HG03045 (cell line): ENCODE results near the gene LMO7.

ENCODE experiments used
- ATAC-seq: cut with Tn5 transposase; IDR thresholded peaks from one replicate; pipeline ENCODE4 v1.9.1; 2021; ENCODE audit warnings: mild to moderate bottlenecking, moderate library complexity; ENCODE audit not compliant: unreplicated experiment

LMO7 gene

DNA sequence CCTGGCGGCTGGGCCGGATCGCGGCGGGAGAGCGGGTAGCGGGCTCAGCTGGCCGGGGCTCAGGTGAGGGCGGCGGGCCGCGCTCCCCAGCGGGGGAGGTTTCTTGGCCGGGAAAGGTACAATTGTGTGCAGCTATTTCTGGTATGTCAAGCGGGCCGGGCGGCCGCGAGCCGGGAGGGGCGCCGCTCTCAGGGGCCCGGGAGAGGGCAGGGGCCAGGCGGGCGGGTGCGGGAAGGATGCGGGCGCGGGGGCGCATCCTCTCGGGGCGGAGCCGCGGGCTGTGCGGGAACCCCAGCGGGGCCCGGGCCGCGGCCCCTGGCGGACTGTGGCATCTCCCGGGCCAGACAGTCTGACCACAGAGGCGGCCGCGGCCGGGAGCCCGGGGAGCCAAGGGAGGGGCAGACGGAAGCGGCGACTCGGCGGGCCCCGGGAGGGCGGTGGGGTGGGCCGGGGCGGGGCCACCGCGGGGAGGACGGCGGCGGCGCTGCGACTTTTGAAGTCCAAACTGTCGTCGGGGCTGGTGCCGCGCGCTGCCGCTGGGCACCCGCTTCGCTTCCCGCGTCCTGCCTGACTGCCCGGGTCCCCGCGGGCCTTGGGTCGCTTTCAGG is at the start of gene LMO7:
Gene LMO7, plus strand, starts transcription at position 503 of the 608 bp plus-strand sequence. CDS start 328 bp downstream, outside the sequence.
- peak; percentile 65 for ATAC-seq

GRCh38 chr13:75587679-75588078 is 48.5 kb upstream of the LMO7 start:
- ATAC-seq, result no peak

DNA sequence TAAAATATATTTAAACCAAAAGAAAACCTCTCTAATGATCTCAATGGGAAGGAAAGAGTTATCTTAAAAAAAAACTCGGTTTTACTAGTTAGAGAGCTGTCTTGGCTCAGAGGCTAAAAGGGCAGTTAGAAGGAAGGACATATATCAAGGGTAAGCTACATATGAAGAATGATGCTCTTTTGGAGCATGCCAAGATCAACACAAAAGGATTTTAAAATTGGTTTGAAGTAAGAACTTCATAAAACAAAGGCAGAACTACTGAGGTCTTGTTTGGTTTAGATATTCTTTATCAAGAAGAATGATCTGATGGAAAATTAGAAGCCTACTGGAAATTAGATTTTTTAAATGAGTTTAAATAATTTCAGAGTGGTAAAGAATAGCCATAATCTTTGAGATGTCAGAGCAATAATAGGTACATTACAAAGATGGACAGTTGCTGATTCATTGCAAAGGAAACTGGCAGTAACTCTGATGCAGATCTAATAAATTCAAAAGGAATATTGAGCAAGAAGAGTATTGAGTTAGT is 39.4 kb upstream of the LMO7 start:
- no peak for ATAC-seq

GRCh38 chr13:75600371-75600770 is 35.8 kb upstream of the LMO7 start:
- no peak for ATAC-seq

DNA sequence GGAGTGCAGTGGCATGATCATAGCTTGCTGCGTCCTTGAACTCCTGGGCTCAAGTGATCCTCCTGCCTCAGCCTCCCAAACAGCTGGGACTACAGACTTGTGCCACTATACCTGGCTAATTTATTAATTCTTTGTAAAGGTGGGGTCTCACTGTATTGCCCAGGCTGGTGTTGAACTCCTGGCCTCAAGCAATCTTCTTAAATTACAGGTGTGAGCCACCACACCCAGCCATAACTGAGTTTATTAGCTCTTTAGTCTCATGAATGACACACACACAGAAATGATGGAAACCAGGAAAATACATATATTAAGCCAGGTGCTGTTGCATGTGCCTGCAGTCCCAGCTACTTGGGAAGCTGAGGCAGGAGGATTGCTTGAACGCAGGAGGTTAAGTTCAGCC is 33.1 kb upstream of the LMO7 start:
- no peak for ATAC-seq

DNA sequence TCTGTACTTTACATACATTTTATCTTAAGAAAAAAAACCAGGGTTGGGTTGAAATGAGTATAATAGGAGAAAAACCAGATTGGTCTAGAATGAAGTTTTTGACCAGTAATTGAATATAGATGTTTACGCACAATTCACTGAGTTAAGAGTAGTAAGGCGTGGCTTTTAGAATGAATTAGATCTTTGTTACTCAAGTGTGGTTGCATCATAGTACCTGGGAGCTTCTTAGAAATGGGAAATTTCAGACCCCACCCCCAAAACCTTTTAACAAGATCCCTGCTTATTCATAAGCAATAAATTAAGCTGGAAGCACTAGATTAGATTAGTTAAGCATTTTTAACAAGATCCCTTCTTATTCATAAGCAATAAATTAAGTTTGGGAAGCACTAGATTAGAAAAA is 28.7 kb upstream of the LMO7 start:
- ATAC-seq, result no peak

DNA sequence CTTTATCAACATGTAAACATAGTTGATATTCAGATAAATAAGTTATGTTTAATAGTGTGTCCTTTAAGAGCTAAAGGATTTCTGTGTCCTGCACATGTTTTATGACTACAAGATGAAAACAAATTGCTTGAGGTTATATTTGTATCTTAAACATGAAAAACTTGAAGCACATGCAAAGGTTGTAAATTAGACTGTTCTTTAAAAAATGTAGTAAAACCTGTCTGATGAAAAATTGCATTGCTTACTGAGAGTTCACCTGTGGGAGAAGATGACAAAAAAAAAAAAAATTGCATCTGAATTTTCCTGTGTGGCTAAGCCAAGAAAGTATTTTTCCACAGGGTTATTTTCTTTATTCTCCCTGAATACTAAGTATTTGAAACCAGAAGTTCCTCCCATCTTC is 25.7 kb upstream of the LMO7 start:
- no peak for ATAC-seq

DNA sequence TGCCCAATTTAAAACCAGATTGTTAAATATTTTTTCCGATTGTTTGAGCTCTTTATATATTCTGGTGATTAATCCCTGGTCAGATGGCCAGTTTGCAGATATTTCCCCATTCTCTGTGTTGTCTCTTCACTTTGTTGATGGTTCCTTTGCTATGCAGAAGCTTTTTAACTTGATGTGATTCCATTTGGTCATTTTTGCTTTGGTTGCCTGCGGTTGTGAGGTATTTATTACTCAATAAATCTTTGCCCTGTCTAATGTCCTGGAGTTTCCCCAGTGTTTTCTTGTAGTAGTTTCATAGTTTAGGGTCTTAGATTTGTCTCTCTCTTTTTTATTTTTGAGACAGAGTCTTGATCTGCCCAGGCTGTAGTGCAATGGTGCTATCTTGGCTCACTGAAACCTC is 23.8 kb upstream of the LMO7 start:
- no peak for ATAC-seq

- no peak for ATAC-seq
Observed at GRCh38 chr13:75617230-75617629, 18.9 kb upstream of the LMO7 start.

DNA sequence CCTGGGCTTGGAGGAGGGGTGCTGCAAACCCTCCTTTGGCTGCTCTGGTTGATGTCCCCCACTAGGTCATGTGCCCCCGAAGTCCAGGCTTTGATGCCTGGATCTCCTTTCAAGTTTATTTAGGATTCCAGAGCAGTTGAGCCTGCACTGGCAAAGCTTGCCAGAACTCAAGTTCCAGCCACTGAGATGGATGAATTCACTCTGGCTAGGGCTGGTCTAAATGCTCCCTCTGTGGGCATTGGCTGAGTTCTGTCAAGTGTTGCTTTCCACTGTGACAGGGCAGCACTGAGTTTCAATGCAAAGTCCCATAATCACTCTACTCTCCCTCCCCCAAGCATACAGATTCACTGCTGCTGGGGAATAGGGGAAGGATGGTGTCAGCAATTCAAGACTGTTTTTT is 17.8 kb upstream of the LMO7 start:
- ATAC-seq, result no peak

GRCh38 chr13:75620020-75620419 is 16.1 kb upstream of the LMO7 start:
- ATAC-seq, result no peak

GRCh38 chr13:75621147-75621546 is 15.0 kb upstream of the LMO7 start:
- no peak for ATAC-seq

GRCh38 chr13:75628801-75629200 is 7.3 kb upstream of the LMO7 start:
- ATAC-seq, result no peak

DNA sequence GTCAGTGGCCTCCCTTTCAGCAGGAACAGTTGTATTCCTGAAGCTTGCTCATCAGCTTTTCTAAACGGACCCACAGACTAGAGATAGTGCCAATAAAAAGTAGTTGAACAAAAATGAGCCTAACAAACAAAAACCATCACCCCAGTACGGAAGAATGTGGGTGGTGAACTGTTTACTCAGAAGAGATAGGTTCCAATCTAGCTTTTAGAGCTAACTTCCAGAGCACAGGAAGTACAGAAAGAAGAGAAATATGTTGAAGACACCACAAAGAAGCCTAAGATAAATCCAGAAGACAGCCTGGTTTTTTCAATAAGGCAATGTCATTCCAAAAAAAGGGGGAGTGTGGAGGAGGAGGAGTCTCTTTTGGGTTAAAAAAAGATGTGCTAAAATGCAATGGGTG is 2.8 kb upstream of the LMO7 start:
- ATAC-seq, result no peak

DNA sequence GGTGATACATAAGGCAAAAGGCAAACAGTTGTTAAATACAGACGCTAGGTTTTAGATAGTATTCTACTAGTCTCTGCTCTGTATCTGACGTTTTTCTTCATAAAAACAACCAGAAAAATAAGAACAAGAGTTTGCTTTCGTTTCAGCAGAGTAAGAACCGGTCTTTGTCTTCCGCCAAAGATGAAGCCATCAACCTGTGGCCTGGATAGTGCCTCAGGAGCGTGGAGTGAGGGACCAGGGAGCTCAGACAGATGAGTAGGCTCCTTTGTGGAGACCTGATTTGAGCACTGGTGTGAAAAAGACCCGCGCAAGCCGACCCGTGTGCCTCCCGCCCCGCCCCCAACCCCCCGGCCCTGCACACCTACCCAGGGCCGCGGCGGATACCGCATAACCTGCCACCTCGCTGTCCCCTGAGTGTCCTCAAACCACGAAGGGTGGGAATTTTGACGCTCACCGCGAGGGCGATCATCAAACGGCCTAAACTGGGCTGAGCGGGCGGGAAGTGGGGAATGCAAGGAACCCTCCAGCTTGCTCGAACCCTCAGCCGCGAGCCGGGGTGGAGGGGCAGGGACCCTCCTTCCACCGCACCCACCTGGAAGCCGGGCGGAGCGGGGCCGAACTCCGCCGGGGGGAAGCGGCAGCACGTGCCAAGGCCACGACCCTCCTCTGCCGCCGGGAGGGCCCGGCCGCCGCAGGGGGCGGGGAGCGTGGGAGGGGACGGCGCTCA is 866 bp upstream of the LMO7 start:
- no peak for ATAC-seq

DNA sequence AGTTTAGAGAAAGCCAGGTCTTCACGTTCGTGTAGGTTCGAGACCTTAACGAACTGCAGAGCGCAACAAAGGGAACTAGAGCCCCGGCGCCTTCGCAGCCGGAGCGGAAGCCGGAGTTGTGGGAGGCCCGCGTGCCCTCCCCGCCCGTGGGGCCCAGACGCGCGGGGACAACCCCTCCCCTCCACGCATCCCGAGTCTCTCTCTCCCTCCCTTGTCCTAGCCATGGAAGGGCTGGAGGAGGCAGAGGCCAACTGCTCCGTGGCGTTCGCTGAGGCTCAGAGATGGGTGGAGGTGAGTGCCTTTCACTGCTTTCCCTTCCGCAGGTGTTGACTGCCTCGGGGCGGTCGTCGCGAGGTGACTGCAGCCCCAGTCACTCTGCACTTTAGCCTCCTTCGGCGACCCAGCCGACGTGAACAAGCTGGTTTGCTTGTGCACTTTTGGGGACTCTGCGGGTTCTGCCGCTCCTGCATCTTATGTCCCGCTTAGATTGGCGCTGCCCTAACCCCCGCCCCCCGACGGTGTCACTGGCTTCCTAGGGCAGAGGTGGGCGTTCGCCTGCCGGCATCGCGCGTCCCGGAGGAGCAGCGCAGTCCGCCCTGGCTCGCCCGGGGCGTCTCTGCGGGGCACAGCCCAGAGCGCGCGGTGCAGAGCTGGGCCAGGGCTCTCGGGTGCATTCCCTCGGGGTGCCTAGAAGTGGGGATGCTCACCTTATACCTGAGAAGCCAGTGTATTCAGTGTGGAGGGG is 478 bp downstream of the LMO7 start:
- ATAC-seq, result peak; percentile 47

DNA sequence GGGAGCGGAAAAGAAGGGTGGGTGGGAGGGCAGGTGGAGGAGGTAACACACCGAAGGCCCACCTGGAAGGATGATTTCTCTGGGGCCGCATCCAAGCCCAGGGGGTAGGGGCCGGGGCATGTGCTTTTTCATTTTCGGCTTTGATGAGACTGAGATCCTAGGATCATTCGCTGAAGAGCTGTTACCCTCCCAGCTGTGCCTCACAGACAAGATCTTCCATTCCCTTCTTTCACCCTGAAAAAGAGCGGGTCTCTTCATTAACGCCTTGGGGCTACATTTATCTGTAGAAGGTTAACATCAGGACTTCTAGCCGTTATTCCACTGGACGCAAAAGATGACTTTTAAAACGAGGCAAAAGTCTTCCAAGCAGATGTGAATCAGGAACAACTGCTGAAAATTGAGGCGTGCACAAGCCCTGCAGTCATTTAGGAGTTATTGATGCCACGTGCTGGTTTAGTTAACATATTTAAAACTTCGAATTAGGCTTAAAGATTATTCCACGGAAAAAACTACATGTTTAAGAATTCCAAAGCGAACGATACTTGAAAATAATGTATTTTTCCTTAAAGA is 1.1 kb downstream of the LMO7 start:
- ATAC-seq, result no peak

- ATAC-seq, result no peak
Observed at GRCh38 chr13:75639454-75639853, 3.3 kb downstream of the LMO7 start.

DNA sequence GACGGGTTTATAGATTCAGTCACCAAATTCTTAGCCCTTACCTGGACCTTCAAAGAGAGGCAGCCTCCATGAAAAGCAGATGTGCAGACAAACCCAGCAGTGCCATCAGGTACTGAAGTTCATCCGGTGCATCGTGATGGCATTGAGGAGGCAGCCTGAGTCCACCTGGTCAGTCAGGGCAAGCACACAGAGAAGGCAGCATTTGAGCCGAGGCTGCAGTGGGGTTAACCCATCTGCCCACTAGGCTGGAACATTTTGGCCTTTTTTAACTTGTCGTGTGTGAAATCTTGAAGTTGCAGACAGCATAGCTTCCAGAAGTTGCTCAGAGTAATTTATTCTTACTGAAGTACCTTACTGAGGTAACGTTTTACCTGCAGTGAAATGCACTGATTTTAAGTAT is 4.9 kb downstream of the LMO7 start:
- no peak for ATAC-seq

GRCh38 chr13:75643182-75643581 is 7.1 kb downstream of the LMO7 start:
- ATAC-seq, result no peak

DNA sequence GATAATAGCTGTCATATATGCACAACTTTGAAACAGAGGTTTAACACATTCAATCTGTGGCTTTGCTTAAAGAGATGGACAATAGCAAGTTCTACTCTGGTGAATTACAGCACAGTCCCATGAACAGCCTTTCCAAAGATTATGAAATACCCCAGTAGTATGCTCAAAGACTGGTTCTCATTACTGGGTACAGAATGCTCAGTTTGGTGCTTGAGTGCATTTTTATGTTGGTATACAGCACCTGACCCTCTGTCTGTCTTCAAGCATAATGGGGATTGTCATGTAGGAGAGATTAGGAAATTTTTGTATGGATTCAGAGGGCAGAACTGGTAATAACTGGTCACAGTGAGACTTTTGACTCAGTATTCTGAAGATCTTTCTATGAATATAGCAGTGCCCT is 7.6 kb downstream of the LMO7 start:
- no peak for ATAC-seq

DNA sequence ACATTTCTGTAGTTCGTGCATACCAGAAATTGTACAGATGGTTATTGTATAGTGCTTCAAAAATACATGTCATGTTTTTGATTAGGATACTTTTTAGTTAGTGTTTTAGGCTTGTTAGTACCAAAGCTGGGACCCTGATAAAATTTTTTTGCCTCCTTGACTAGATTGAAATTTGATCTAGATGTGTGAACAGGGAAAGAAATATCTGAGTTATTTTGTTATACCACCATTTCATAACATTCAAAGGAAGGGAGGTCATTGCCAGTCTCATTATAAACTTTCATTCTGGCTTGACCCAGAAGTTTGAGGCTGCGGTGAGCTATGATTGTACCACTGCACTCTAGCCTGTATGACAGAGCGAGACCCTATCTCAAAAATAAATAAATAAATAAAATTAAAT is 9.0 kb downstream of the LMO7 start:
- no peak for ATAC-seq
